ENCODE data around the gene B4GALNT4. TPM values are rescaled to one million over a fixed set of nuclear protein-coding genes. Genes with fewer than 3 reads are reported as not detected.

Gene B4GALNT4
- total and polyA plus RNA-seq, 7 donors, result 1.4 to 9.1 (median 5.5) TPM; not detected in 1

GRCh38 chr11:377883-378500 is 8.7 kb downstream of the B4GALNT4 start:
- no peaks in the 10 kb centered on the region for H3K36me3 ChIP-seq
- no peak overlapping the region for H3K27ac ChIP-seq
- no peak for DNase-seq
- TF ChIP-seq POLR2A (IDR thresholded peaks at IDR 0.05) (no peak), POLR2AphosphoS5 (IDR thresholded peaks at IDR 0.05) (no peak), CTCF (IDR thresholded peaks at IDR 0.05) (no peak), EP300 (IDR thresholded peaks at IDR 0.05) (no peak)
- 62 to 86% methylated on average over 11 of the region's 11 CpGs for WGBS, 2 donors
- H3K4me3 ChIP-seq, result no peak overlapping the region
- peaks cover 0 to 3% (median 0%) of the 10 kb centered on the region in 3 donors for H3K27me3 ChIP-seq
- no peaks in the 10 kb centered on the region for H3K9me3 ChIP-seq
- intact Hi-C loops (cut with DNase I), result no loop called here
- no peaks in the 10 kb centered on the region for H3K4me1 ChIP-seq

GRCh38 chr11:379205-380094 is 10.2 kb downstream of the B4GALNT4 start:
- WGBS, 2 donors, result 94% methylated on average over 87 of the region's 87 CpGs
- H3K27me3 ChIP-seq, result peaks cover 0 to 3% (median 0%) of the 10 kb centered on the region in 3 donors
- no peaks in the 10 kb centered on the region for H3K36me3 ChIP-seq
- H3K9me3 ChIP-seq, result no peaks in the 10 kb centered on the region
- no peak for DNase-seq
- no peak overlapping the region for H3K27ac ChIP-seq
- TF ChIP-seq EP300 (IDR thresholded peaks at IDR 0.05) (no peak), POLR2A (IDR thresholded peaks at IDR 0.05) (no peak), CTCF (IDR thresholded peaks at IDR 0.05) (no peak), POLR2AphosphoS5 (IDR thresholded peaks at IDR 0.05) (no peak)
- H3K4me3 ChIP-seq, result no peak overlapping the region
- intact Hi-C loops (cut with DNase I), result no loop called here
- H3K4me1 ChIP-seq, result no peaks in the 10 kb centered on the region

GRCh38 chr11:380095-380480 is 10.8 kb downstream of the B4GALNT4 start:
- Histone ChIP-seq H3K27ac (no peak overlapping the region), H3K9me3 (no peaks in the 10 kb centered on the region), H3K36me3 (no peaks in the 10 kb centered on the region), H3K4me3 (no peak overlapping the region), H3K4me1 (no peaks in the 10 kb centered on the region), H3K27me3 (peaks cover 0 to 3% (median 0%) of the 10 kb centered on the region in 3 donors)
- WGBS, 2 donors, result 91 to 96% methylated on average over 35 of the region's 35 CpGs
- intact Hi-C loops (cut with DNase I), result no loop called here
- DNase-seq, result no peak
- TF ChIP-seq POLR2AphosphoS5 (IDR thresholded peaks at IDR 0.05) (no peak), CTCF (IDR thresholded peaks at IDR 0.05) (no peak), POLR2A (IDR thresholded peaks at IDR 0.05) (no peak), EP300 (IDR thresholded peaks at IDR 0.05) (no peak)

GRCh38 chr11:380491-380890 is 11.2 kb downstream of the B4GALNT4 start:
- H3K9me3 ChIP-seq, result no peaks in the 10 kb centered on the region
- intact Hi-C loops (cut with DNase I), result no loop called here
- no peak for DNase-seq
- no peaks in the 10 kb centered on the region for H3K4me1 ChIP-seq
- H3K36me3 ChIP-seq, result no peaks in the 10 kb centered on the region
- H3K27ac ChIP-seq, result no peak overlapping the region
- TF ChIP-seq CTCF (IDR thresholded peaks at IDR 0.05) (no peak), POLR2A (IDR thresholded peaks at IDR 0.05) (no peak), POLR2AphosphoS5 (IDR thresholded peaks at IDR 0.05) (no peak), EP300 (IDR thresholded peaks at IDR 0.05) (no peak)
- 87 to 93% methylated on average over 23 of the region's 23 CpGs for WGBS, 2 donors
- peaks cover 0 to 3% (median 0%) of the 10 kb centered on the region in 3 donors for H3K27me3 ChIP-seq
- H3K4me3 ChIP-seq, result no peak overlapping the region
